H9 (cell line): Measurements from ENCODE around the gene CRISPLD2. TPM values are rescaled to one million over a fixed set of nuclear protein-coding genes. Genes with fewer than 3 reads are reported as not detected.

Experiments used
- DNase-seq: peaks from one replicate; pipeline ENCODE4 v3.0.0-alpha.2; 2017
- H2AFZ ChIP-seq: one replicate; pipeline ENCODE4 v1.6.1; 2013; ENCODE audit warnings: mild to moderate bottlenecking, low read length, control low read depth, moderate library complexity
- H2AK5ac ChIP-seq: 2 replicates; pipeline ENCODE4 v1.6.1; 2013; ENCODE audit warnings: low read length, control low read depth, mixed read lengths; ENCODE audit not compliant: insufficient read length
- H2BK120ac ChIP-seq: one replicate; pipeline ENCODE4 v1.6.1; 2013; ENCODE audit warnings: low read depth, mild to moderate bottlenecking, low read length, control low read depth, inconsistent platforms; ENCODE audit not compliant: poor library complexity, severe bottlenecking
- H2BK12ac ChIP-seq: 2 replicates; pipeline ENCODE4 v1.6.1; 2013; ENCODE audit warnings: low read length, control low read depth, mixed read lengths, low read depth; ENCODE audit not compliant: insufficient read length
- H2BK15ac ChIP-seq: 2 replicates; pipeline ENCODE4 v1.6.1; 2013; ENCODE audit warnings: low read depth, low read length, control low read depth
- H2BK20ac ChIP-seq: one replicate; pipeline ENCODE4 v1.6.1; 2013; ENCODE audit warnings: low read depth, mild to moderate bottlenecking, low read length, control low read depth, inconsistent platforms; ENCODE audit not compliant: poor library complexity, severe bottlenecking
- H2BK5ac ChIP-seq: 2 replicates; pipeline ENCODE4 v1.6.1; 2013; ENCODE audit warnings: low read length, control low read depth, mixed read lengths; ENCODE audit not compliant: insufficient read length
- H3K14ac ChIP-seq: 2 replicates; pipeline ENCODE4 v1.6.1; 2013; ENCODE audit warnings: low read length, control low read depth; ENCODE audit not compliant: insufficient read depth
- H3K18ac ChIP-seq: 2 replicates; pipeline ENCODE4 v1.6.1; 2013; ENCODE audit warnings: low read depth, mild to moderate bottlenecking, mixed read lengths, low read length, control low read depth; ENCODE audit not compliant: insufficient read length
- H3K23ac ChIP-seq: 2 replicates; pipeline ENCODE4 v1.6.1; 2013; ENCODE audit warnings: low read length, control low read depth, mixed read lengths, low read depth; ENCODE audit not compliant: insufficient read length
- H3K23me2 ChIP-seq: 2 replicates; pipeline ENCODE4 v1.6.1; 2013; ENCODE audit warnings: low read depth, mild to moderate bottlenecking, mixed read lengths, low read length, control low read depth; ENCODE audit not compliant: insufficient read length, poor library complexity, severe bottlenecking
- H3K27ac ChIP-seq: 2 replicates; pipeline ENCODE4 v1.5.1; 2013; ENCODE audit warnings: low read length, control low read depth, mixed read lengths, low read depth; ENCODE audit not compliant: insufficient read length
- H3K27me3 ChIP-seq: 2 replicates; pipeline ENCODE4 v1.6.1; 2013; ENCODE audit warnings: low read length, control low read depth, inconsistent platforms; ENCODE audit not compliant: insufficient read depth
- H3K4ac ChIP-seq: 2 replicates; pipeline ENCODE4 v1.6.1; 2013; ENCODE audit warnings: low read depth, mild to moderate bottlenecking, control low read depth, inconsistent platforms, low read length, moderate library complexity
- H3K4me1 ChIP-seq: 2 replicates; pipeline ENCODE4 v1.6.1; 2013; ENCODE audit warnings: low read length, control low read depth, inconsistent platforms; ENCODE audit not compliant: insufficient read depth
- H3K4me2 ChIP-seq: 2 replicates; pipeline ENCODE4 v1.6.1; 2013; ENCODE audit warnings: low read length, control low read depth, mixed read lengths; ENCODE audit not compliant: insufficient read length, insufficient read depth
- H3K56ac ChIP-seq: 2 replicates; pipeline ENCODE4 v1.6.1; 2013; ENCODE audit warnings: low read depth, mild to moderate bottlenecking, mixed read lengths, low read length, control low read depth; ENCODE audit not compliant: insufficient read length
- H3K79me1 ChIP-seq: 2 replicates; pipeline ENCODE4 v1.6.1; 2013; ENCODE audit warnings: low read depth, mild to moderate bottlenecking, moderate library complexity, low read length, control low read depth, inconsistent platforms; ENCODE audit not compliant: insufficient read depth, poor library complexity, severe bottlenecking
- H3K79me2 ChIP-seq: 2 replicates; pipeline ENCODE4 v1.6.1; 2013; ENCODE audit warnings: low read length, control low read depth, inconsistent platforms; ENCODE audit not compliant: insufficient read depth
- H3K9ac ChIP-seq: 2 replicates; pipeline ENCODE4 v1.6.1; 2013; ENCODE audit warnings: low read length, control low read depth, mixed read lengths; ENCODE audit not compliant: insufficient read length; ENCODE audit errors: extremely low read depth
- H3K9me3 ChIP-seq: one replicate; pipeline ENCODE4 v1.6.1; 2013; ENCODE audit warnings: low read depth, low read length, inconsistent platforms; ENCODE audit not compliant: control insufficient read depth
- H3T11ph ChIP-seq: one replicate; pipeline ENCODE4 v1.6.1; 2013; ENCODE audit warnings: mild to moderate bottlenecking, low read length, control low read depth, inconsistent platforms
- H4K20me1 ChIP-seq: one replicate; pipeline ENCODE4 v1.6.1; 2013; ENCODE audit not compliant: control insufficient read depth, insufficient read length, insufficient read depth
- H4K5ac ChIP-seq: 2 replicates; pipeline ENCODE4 v1.6.1; 2013; ENCODE audit warnings: low read depth, mild to moderate bottlenecking, mixed read lengths, low read length, control low read depth; ENCODE audit not compliant: insufficient read length
- H4K8ac ChIP-seq: replicated peaks from 2 replicates; pipeline ENCODE4 v1.6.1; 2013; ENCODE audit warnings: low read length, control low read depth, mixed read lengths, low read depth; ENCODE audit not compliant: insufficient read length
- H4K91ac ChIP-seq: 2 replicates; pipeline ENCODE4 v1.6.1; 2013; ENCODE audit warnings: low read depth, mild to moderate bottlenecking, moderate library complexity, mixed read lengths, low read length, control low read depth; ENCODE audit not compliant: insufficient read length
- H3K27ac Mint-ChIP-seq, 3 experiments: 2 replicates in 2 of 3; 3 replicates in 1 of 3; pipeline ENCODE4 v1.8.0; 2020 to 2021; ENCODE audit warnings: mixed read lengths in 3 of 3, mild to moderate bottlenecking in 1 of 3, moderate library complexity in 1 of 3
- H3K27me3 Mint-ChIP-seq: 2 replicates; pipeline ENCODE4 v1.8.0; 2021; ENCODE audit warnings: low read depth, mild to moderate bottlenecking, moderate library complexity, mixed read lengths
- H3K36me3 Mint-ChIP-seq, 3 experiments: 2 replicates in 2 of 3; 3 replicates in 1 of 3; pipeline ENCODE4 v1.8.0; 2020 to 2021; ENCODE audit warnings: low read depth in 3 of 3, mixed read lengths in 3 of 3; ENCODE audit not compliant: insufficient read depth in 1 of 3
- H3K4me1 Mint-ChIP-seq, 2 experiments: 2 replicates each; pipeline ENCODE4 v1.8.0; 2020; ENCODE audit warnings: mixed read lengths in 2 of 2
- H3K4me3 Mint-ChIP-seq, 2 experiments: 2 replicates in 1 of 2; 3 replicates in 1 of 2; pipeline ENCODE4 v1.8.0; 2020 to 2021; ENCODE audit warnings: mild to moderate bottlenecking in 2 of 2, mixed read lengths in 2 of 2, moderate library complexity in 1 of 2
- H3K9me3 Mint-ChIP-seq, 2 experiments: 2 replicates in 1 of 2; 3 replicates in 1 of 2; pipeline ENCODE4 v1.8.0; 2020; ENCODE audit warnings: mild to moderate bottlenecking in 2 of 2, mixed read lengths in 2 of 2, moderate library complexity in 1 of 2
- CTCF ChIP-seq: fragments of 200-600 bp; sonication (generic); conservative IDR thresholded peaks from 3 replicates; pipeline ENCODE4 v1.8.0; 2021; ENCODE audit warnings: antibody characterized with exemption, mild to moderate bottlenecking
- WGBS: extraction: QIAGEN DNeasy Blood & Tissue Kit; methylation state at CpG from one replicate; pipeline ENCODE4 v1.1.7; 2013; ENCODE audit warnings: missing lambda C conversion rate, low lambda C conversion rate, mixed read lengths; ENCODE audit not compliant: insufficient read length; ENCODE audit errors: extremely low coverage; 5-methylcytosine and 5-hydroxymethylcytosine counted together
- total RNA-seq: library from RNA; stranded (reverse); gene quantifications from 2 replicates; pipeline ENCODE4 v1.2.1, GENCODE V29; 2021

The CRISPLD2 gene
- total RNA-seq, 1 experiment from 2014 or later, result 2.3 TPM

GRCh38 chr16:84842516-84843148, 22.8 kb downstream of the CRISPLD2 start:
- Histone ChIP-seq H4K5ac (no peak overlapping the region), H3K79me1 (no peaks in the 10 kb centered on the region), H3K4me2 (no peak overlapping the region), H2BK12ac (no peak overlapping the region), H4K91ac (no peak overlapping the region), H3K4ac (no peak overlapping the region), H3K9me3 (no peaks in the 10 kb centered on the region), H2AK5ac (no peak overlapping the region), H2AFZ (no peak overlapping the region), H3K23me2 (no peaks in the 10 kb centered on the region), H3T11ph (no peak overlapping the region), H2BK120ac (no peak overlapping the region), H3K4me1 (peaks cover 10% of the 10 kb centered on the region; the same call in 1 of the 2 replicates), H4K8ac (no peak overlapping the region), H2BK20ac (no peak overlapping the region), H3K9ac (no peak overlapping the region), H3K27me3 (no peaks in the 10 kb centered on the region), H3K23ac (no peak overlapping the region), H3K18ac (peak overlapping the region; percentile 65), H3K14ac (peak overlapping the region; percentile 66), H3K27ac (no peak overlapping the region), H2BK15ac (no peak overlapping the region), H2BK5ac (no peak overlapping the region), H4K20me1 (no peaks in the 10 kb centered on the region), H3K56ac (no peak overlapping the region), H3K79me2 (no peaks in the 10 kb centered on the region)
- H3K4me1 Mint-ChIP-seq, result peaks cover 61 to 71% of the 10 kb centered on the region in 2 experiments
- H3K9me3 Mint-ChIP-seq, result no peaks in the 10 kb centered on the region; a peak in 1 of 5 replicates
- H3K36me3 Mint-ChIP-seq, result no peaks in the 10 kb centered on the region; a peak in 2 of 7 replicates
- TF ChIP-seq CTCF, result no peak
- H3K27me3 Mint-ChIP-seq, result peaks cover 83% of the 10 kb centered on the region
- no CpG with 5 or more reads among the region's 18 CpGs for WGBS
- H3K27ac Mint-ChIP-seq, result peak overlapping the region in 2 of 3 experiments; percentile 34 to 79; a peak in 3 of 7 replicates
- no peak for DNase-seq
- H3K4me3 Mint-ChIP-seq, result peak overlapping the region; percentile 35 to 62
